Measurements from ENCODE around the gene UQCR10. TPM values are rescaled to one million over a fixed set of nuclear protein-coding genes. Genes with fewer than 3 reads are reported as not detected.

UQCR10 gene
- 81.1 TPM for total RNA-seq
- long read RNA-seq, transcript UQCR10-201 (2 exons, 916 nt): major isoform, 34 of 40 reads
- long read RNA-seq, partial matches to known transcripts: 0 of 40 reads
- long read RNA-seq, other reads (novel, unspliced or antisense): 2 of 40 reads

DNA sequence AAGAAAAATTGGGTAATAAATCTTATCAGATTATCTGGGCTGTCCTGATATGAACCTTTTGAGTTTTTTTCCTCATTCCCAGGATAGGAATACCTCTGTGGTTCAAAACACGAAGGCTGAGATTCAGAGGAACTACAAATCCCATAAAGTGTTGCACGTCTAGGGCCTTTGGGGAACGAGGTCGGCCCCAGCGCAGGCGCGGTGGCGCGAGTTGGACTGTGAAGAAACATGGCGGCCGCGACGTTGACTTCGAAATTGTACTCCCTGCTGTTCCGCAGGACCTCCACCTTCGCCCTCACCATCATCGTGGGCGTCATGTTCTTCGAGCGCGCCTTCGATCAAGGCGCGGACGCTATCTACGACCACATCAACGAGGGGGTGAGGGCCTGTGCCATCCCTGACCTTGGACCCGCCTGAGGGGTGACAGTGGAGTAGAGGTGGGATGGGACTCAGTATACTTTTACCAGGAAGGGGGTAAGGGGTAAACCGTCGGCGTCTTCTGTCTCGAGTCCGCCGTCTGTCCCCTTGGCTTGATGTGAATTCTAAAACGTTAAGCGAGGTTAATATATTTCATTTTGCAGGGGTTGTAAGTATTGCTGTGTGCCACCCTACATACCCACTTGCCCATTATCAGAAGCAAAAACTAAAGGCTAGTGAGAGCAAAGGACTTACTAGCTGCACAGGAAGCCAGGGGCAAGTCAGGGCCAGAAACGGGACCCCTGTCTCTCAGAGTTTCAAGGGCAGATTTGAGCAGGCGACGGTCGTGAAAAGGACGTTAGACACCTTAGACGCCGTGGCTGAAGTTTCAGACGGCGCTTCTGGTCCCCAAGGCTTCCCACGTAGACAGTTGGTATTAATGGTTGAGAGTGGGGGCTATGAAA lies at the start of gene UQCR10:
UQCR10 (plus strand) TSS at position 199 of the 881 bp plus-strand sequence; CDS start at position 229, 30 bp downstream.
- DNase-seq (ENCODE audit: low spot score): peak; percentile 97

DNA sequence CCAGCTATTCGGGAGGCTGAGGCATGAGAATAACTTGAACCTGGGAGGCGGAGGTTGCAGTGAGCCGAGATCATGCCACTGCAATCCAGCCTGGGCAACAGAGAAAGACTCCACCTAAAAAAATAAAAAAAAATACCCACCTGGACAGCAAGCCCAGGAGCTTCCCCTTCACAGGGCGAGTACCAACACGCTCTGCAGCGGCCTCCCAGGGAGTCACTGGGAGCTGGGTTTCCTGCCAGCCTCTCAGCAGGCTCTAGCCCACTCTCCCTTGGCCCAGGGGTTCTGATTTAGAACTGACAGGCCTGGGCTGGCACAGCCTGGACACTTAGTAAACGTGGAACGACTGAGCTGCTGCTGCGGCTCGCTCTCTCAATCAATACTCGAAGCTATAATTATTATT lies 49.4 kb upstream of the UQCR10 start:
- no peak for DNase-seq (ENCODE audit: low spot score)

DNA sequence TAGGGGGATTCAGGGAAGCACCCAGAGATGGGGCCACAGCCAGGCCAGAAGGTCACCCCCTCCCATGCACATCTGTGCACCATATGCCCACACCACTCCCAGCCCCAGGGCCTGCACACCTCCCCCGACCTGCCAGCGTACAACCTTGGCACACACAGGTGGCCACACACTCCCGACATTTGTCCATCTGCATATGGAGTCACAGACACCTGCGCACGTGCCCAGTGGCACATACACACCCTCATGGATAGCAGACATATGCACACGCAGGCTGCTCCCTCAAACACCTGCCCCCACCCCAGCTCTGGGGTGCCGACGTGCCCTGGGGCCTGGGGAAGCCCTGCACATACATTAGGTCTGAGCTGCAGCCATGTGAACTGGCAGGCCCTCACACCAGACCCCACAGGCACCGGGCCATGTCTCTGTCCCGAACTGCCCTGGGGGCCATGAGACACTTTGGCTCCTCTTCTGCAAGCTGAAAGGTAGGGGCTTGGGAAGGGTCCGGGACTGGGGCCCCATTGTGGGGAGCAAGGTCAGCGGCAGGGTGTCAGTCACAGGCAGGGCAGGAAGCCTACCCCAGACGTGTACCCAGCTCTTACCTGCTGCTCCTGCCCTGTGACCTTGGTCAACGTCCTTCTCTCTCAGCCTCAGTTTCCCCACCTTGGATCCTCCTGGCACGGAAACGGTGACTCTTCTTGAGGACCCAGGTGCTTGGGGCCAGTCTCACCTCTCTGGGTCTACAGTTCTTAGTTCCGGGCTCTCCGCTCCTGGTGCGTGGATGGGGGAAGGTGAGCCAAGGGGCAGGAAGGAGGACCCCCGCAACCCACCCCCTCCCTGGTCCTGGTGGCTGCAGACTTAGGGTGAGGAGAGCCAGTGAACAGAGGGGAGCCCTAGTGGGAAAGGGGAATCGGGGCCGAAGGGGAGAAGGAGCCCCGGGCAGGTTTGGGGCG lies 47.9 kb upstream of the UQCR10 start:
- DNase-seq (ENCODE audit: low spot score): no peak

DNA sequence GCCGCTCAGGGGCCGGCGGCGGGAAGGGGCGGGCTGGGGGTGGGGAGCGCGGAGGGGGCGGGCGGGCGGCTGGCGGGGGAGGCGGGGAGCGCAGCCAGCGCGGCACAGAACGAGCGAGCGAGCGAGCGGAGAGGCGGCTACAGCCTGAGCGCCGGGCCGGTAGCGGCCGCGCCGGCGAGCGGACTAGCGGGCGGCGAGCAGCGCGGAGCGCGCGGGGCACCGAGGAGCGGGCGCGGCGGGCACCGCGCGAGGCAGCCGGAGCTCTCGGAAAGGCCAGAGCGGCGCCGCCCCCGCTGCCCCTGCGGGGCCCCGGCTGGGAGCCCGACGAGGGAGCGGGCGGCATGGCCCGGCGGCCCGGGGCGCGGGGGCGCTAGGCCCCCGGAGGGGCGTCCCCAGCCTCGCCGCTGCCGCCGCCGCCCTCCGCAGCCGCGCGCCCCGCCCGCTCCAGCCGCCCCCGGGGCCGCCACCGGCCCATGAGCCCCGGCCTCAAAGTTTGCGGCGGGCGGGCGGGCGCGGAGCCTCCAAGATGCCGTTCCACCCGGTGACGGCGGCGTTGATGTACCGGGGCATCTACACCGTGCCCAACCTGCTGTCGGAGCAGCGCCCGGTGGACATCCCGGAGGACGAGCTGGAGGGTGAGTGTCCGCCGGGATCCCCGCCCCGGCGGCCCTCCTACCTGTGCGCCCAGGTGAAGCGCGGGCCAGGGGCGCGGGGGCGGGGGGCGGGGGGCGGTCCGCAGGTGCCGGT lies 47.1 kb upstream of the UQCR10 start, which contains the start of gene CABP7:
CABP7 (plus strand) TSS at position 105 of the 747 bp plus-strand sequence; CDS start at position 527, 422 bp downstream.
- DNase-seq (ENCODE audit: low spot score): no peak

DNA sequence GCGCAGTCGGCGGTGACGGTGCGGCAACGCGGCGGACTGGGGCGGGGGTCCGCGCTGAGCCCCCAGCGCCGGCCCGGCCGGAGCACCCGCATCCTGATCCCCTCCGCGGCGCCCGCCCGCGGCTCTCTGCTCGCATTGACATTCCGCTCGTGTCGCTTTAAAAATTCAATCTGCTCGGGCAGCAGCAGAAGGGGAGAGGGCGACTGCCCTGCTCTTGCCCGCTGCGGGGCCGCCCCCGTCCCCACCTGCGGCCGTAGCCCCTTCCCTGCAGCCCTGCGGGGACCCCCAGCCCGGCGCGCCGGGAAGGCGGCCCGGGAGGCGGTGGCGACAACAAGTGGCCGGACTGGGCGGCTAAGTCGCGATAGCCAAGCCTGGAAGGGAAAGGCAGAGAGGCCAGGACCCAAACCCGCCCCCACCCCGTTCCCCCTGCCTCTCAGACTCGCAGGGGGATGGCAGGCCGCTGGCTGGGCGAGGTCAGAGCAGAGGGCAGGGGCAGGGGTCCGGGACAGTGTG lies 46.3 kb upstream of the UQCR10 start:
- DNase-seq (ENCODE audit: low spot score): no peak

DNA sequence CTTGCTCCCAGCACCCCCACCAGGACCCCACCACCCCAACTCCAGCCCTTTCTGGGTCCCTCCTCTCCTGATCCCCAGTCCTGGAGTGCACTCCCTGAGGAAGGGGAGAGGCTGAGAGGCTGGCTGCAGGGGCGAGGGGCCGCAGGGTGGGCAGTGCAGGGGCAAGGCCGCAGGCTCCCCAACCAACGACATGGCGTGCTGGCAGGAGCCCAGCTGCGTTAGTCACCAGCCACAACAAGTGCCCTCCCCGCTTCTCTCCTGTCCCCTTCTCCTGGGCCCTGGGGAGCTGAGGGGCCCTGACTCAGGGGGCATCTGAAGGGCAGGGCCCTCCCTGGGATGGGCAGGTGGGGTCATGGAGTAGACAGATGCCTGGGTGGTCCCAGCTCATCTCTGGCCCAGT lies 45.0 kb upstream of the UQCR10 start:
- no peak for DNase-seq (ENCODE audit: low spot score)

DNA sequence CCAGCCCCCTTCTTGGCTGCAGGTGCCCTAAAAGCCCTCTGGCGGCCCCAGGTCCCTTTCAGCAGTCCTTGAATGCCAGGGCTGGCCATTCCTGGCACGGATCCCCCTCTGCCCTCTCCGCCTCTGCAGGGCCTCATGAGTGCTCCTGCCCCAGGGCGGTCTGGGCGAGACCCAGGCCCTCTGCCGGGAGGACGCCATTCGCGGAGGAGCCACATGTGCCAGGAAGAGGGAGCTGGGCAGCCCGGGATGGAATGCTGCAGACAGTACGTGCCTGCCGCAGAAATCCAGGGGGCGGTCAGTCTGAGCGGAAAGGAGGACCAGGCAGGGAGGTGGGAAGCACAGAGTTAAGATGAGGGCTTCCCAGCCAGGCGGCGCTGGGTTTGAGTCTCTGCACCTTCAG lies 44.6 kb upstream of the UQCR10 start:
- DNase-seq (ENCODE audit: low spot score): no peak

DNA sequence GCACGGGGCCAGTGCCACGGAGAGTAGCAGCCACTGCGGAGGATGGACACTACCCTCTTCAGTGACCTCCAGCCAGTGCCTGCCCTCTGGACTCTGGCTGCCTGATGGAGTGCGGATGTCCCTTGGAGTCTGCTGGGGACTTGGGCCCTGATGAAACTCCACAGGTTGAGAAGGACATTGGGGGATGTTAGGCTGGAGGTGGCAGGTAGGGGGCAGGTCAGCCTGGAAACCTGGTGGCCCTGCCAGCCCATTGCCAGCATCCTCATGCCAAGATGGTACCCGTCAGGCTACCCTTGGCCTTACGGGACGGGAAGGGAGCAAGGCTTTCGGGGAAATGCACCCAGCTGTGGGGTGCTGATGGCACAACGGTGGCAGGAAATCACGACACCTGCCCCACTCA lies 43.4 kb upstream of the UQCR10 start:
- DNase-seq (ENCODE audit: low spot score): no peak

DNA sequence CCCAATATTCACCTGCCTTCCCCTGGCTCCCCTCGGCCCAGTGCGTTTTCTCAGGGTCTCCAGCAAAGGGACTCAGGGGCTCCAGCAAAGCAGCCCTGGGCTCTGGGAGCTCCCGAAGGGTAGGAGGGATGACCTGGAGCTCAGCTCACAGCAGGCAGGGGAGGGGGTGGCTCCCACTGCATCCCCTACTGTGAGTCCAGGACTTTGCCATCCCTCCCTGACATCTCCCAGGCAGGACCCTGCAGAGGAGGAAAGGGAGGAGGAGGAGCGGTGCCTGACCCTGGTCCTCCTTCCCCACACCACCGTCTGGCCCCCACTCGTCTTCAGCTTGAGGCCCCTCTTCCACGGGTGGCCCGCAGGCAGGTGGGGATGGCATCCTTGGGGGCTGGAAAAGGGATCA lies 42.3 kb upstream of the UQCR10 start:
- DNase-seq (ENCODE audit: low spot score): no peak

DNA sequence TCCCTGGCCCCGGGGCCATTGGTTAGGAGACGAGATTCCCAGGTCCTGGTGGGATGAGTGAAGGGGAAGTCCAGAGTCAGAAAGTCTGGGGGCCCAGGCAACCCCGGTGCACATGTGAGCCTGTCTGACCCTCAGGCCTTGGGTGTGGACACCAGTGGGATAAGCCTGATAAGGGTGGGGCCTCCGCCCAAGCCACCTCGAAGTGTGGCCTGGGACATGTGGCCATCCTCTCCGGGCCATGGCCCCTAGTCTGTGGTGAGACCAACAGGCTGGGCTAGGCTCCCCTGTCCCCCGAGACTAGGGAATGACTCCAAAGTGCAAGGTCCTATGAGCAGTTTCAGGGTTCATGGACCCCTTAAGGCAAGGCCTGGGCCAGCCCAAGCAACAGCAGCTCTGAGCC lies 41.1 kb upstream of the UQCR10 start:
- no peak for DNase-seq (ENCODE audit: low spot score)

DNA sequence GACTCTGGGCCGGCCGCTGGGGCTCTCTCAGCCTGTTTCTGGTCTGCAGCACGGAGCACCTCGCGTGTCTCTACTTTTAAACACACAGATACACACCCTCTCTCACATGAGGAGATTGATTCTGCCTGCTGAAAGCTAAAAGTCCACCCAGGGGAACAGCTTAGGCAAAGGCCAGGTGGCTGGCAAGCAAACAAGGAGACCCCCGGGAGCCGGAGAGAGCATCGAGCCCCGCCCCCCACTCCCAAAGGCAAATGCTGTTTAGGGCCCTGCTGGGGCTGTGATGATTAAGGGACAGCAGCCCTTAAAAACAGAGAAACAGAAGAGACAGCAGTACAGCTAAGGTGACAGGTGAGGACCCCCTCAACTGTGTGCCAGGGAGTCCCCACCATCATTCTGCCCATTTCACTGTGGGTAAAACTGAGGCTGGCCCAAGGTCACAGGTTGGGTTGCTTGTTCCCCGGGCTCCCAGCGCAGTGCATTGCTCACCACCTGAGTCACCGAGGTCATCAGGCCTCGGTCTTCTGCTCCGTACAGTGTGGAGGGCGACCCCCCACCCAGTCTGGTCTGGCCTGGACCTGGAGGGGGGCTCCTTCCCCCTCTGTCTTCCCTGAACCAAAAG lies 40.5 kb upstream of the UQCR10 start:
- no peak for DNase-seq (ENCODE audit: low spot score)

DNA sequence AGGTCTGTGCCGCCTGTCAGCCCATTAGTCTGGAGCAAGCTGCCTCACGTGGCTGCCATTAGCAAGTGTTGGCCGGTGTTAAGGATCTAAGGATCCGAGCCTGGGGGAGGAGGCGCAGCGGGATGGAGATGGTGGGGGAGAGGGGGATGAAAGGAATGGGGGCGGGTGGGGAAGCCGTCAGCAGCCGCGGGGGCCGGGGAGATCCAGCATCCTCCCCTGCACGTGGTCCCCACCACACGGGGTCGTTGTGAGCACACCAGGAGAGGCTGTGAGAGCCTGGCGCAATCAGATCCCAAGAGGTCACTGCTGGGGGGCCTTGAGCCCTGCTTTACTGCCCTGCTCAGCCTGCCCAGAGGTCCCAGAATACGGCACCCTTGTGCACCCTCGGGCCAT lies 40.0 kb upstream of the UQCR10 start:
- DNase-seq (ENCODE audit: low spot score): no peak

DNA sequence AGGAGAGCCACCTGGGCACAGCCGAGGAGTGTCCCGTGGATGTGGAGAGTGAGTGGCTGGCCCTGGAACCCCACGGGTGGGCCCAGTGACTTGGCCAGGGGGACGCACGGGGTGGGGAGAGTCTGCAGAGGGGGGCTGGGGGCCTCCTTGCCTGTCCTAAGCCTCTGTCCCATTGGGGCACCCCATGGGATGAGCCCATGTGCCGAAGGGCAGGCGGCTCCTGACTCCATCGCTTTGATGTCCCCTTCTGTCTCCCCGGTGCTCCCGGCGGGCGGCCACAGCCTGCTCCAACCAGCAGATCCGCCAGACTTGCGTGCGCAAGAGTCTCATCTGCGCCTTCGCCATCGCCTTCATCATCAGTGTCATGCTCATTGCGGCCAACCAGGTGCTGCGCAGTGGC lies 38.0 kb upstream of the UQCR10 start:
- DNase-seq (ENCODE audit: low spot score): no peak

DNA sequence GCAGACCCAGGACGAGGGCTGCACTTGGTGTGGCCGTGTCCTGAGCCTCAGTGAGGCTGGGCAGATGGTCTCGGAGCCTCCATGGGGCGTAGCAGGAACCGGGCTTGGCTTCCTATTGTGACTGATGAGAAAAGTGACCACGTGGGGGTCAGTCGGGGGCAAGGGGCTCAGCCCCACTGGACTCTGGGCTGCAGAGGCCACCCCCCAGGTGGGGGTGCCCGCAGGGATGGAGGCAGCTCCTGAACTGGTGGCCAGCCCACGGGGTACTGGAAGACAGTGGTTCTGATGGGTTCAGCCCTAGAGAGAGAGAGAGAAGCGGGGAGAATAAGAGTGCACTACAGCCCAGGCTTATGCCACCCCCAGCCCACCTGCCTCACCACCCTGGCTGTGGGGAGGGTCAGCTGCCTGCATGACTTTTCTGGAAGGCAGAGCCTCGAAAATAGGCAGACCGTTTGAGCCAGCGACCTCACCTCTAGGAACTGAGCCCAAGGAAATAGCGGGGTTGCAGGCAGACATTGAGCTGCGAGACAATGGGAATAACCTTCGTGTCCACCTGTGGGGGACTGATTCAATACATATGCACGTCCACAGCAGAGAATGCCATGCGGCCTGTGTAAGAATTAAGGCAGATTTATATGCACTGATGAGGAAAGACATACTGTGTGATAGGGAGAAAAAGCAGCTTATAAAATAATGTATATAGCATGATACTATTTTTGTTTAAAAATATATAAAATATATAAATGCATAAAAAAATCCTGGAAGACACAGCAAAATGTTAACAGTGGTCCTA lies 35.9 kb upstream of the UQCR10 start:
- no peak for DNase-seq (ENCODE audit: low spot score)

DNA sequence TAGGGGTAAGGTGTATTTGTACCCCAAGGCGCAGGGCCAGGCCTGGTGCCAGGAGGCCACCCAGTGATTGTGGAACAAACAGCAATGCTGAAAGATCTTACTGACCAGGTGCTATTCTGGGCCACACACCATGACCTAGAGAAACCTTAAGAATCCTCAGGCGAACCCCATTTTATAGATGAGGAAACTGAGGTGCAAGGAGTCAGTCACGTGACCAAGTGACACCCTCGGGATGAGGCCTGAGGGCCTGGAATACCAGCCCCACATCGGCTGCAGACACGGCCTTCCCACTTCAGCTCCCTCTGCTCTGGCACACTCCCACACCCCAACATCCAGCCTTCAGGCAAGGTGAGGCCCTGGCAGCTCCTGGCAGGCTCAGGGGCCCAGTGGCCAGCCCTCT lies 34.3 kb upstream of the UQCR10 start:
- DNase-seq (ENCODE audit: low spot score): no peak

DNA sequence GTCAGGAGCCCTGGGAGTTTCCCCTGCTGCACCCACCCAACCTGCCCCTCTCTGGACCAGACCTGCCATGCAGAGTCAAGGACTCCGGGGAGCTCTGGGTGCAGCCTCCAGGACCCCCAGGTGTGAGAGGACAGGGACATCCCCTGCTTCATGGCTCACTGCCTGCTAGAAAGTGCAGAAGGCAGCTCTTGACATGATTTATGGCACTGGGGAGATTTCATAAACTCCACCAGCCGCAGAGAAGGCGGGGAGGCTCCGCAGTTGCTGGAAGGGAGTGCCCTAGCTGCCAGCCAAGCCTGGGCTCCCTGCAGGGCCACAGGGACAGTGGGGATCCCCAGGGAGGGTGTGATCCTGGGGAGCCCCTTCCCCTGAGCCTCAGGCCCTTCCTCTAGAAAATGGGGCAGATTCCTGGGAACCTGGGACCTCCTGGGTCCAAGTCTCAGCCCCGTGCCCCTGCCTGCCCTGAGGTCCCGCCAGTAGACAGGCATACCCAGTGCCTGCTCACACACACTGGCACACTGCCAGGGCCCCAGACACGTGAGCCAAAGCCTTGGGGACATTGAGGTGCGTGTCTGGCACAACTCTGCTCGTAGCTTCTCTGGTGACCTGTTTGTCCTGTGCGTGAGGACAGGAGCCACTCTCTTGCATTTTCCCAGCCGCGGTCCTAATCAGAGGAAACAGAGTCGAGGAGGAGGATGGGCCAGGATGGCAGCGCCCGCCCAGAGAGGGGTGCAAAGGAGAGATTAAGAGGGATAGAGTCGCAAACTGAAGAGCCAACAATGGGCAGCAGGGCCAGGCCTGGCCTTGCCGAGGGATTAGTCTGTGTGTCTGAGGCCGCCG lies 33.6 kb upstream of the UQCR10 start:
- no peak for DNase-seq (ENCODE audit: low spot score)

DNA sequence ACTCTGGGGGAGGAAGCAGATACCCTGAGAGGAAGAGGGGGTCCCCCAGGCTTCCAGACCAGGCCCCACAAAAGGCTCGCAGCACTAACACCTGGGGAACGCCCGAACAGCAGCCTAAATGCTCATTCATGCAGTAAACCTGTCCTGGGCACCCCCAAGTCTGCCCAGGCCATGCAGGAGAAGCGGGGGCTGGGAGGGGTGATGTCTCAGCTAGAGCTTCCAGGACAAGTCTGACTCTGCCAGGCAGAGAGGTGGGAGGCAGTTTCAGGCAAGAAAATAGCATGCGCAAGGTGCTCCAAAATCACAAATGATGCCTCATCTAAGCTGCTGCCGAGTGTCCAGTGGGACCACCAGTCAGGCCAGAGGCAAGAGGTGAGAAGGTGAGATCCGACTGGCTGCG lies 32.8 kb upstream of the UQCR10 start:
- DNase-seq (ENCODE audit: low spot score): no peak

DNA sequence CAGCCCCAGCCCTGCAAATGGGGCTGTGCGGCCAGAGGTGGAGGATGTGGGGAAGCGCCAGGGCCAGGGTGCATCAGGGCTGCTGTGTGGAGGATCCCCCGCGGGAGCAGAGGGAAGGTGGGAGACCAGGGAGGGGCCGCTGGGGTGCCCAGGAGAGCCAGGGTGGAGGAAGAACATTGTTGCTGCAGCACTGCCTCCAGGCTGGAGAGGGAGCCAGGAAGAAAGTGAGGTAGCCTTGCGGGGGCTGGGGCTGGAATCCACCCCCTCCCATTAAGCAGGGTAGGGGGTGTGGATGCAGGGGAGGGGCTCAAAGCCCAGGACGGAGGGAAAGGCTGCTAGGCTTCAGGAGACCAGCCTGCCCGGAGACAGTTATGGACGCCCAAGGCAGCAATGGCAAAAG lies 32.3 kb upstream of the UQCR10 start:
- no peak for DNase-seq (ENCODE audit: low spot score)

DNA sequence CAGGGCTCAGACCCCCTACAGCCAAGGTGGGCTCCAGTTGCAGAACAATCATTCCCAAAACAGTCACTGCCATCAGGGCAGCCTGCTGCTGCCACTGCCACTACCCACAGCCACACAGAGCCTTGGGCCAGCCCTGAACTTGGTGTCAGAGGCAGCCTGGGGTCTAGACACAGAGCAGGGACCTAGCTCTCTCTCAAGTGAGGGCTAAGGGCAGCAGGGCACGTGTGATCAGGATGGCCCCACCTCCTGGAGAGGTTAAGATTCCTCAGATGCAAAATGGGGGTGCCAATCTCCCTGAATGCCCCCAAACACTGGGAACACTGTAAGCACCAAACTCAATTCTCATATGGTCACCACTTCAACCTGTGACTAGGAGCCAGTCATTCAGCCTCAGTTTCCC lies 31.8 kb upstream of the UQCR10 start:
- no peak for DNase-seq (ENCODE audit: low spot score)
